Measurements from ENCODE around the gene PACSIN1.
A peak's percentile ranks its signal among the peaks of the same experiment; 100 is the strongest.

PACSIN1 gene

DNA sequence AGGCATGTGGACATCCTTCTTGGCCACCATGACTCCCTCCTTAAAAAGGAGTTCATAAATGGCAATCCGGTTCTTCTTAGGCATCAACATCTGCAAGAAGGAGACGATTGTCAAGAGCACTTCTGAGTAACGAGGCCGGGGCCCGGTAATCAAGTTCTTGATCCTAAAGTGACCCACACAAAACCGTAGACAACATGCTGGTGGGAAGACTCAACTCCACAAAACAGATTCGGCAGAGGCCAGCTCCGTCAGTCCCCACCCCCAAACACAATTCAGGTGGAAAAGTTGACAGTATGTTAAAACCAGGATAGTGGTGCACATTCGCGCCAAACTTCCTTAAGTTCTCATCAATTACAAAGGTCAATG lies 40.8 kb upstream of the PACSIN1 start:
- Mint-ChIP-seq H3K4me1 (peaks cover 33% of the 10 kb centered on the region), H3K9me3 (peaks cover 7% of the 10 kb centered on the region), H3K27me3 (ENCODE audit: low read depth, poor library complexity) (peaks cover 3% of the 10 kb centered on the region), H3K4me3 (peak overlapping the region; percentile 100), H3K36me3 (ENCODE audit: low read depth) (peaks cover 43% of the 10 kb centered on the region), H3K27ac (peak overlapping the region; percentile 100)
- DNase-seq = peak; percentile 7
- TF ChIP-seq, protein P1, sequence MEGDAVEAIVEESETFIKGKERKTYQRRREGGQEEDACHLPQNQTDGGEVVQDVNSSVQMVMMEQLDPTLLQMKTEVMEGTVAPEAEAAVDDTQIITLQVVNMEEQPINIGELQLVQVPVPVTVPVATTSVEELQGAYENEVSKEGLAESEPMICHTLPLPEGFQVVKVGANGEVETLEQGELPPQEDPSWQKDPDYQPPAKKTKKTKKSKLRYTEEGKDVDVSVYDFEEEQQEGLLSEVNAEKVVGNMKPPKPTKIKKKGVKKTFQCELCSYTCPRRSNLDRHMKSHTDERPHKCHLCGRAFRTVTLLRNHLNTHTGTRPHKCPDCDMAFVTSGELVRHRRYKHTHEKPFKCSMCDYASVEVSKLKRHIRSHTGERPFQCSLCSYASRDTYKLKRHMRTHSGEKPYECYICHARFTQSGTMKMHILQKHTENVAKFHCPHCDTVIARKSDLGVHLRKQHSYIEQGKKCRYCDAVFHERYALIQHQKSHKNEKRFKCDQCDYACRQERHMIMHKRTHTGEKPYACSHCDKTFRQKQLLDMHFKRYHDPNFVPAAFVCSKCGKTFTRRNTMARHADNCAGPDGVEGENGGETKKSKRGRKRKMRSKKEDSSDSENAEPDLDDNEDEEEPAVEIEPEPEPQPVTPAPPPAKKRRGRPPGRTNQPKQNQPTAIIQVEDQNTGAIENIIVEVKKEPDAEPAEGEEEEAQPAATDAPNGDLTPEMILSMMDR (IDR thresholded peaks at IDR 0.05) = no peak

DNA sequence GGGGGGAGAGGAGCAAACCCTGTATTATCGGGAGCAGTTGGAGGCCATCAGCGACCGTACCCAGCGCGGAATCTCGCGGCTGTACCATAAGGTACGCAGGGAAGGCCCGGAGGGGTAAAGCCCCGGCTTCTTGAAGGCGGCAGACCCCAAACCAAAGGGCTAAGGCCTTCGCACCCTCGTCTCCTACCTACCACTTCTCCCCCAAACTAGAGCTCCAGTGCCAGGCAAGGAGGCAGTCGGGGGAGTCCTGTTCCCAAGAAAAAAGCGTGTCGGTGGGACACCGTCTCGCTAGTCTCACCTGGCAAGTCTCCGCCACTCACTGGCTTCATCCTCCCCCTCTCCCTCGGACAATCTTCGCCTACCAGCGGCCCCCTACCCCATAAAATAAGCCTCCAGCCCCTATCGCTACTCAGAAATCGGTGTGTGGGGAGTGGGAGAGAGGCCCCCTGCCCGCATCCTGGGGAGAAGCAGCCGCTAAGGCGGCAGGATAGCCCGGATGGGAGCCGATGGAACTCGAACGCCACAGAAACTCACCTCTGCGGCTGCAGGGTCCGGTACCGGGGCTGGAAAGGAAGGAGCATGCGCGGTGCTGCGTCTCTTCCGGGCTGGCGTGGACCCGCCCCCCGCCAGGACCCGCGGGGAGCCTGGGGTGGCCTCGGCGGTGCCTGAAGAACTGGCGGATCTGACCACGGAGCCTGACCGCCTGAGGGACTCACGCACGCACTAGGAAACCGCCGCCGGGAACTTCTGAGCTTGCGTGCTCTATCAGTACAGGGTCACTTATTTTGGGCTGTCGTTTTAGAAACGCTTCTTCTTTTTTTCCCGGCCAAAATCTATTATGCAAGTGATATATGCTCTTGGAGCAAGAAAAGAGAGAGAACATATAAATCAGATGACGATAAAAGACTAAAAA lies 40.1 kb upstream of the PACSIN1 start, which contains the start of gene RPS10:
TSS of gene RPS10 (minus strand) at position 572 of the 913 bp plus-strand sequence. CDS start 848 bp downstream, outside the sequence.
- TF ChIP-seq, protein P1 (IDR thresholded peaks at IDR 0.05) = no peak
- H3K27me3 Mint-ChIP-seq (ENCODE audit: low read depth, poor library complexity) = no peaks in the 10 kb centered on the region
- DNase-seq = peak; percentile 96
- peaks cover 13% of the 10 kb centered on the region for H3K9me3 Mint-ChIP-seq
- peaks cover 33% of the 10 kb centered on the region for H3K4me1 Mint-ChIP-seq
- H3K36me3 Mint-ChIP-seq (ENCODE audit: low read depth) = peaks cover 36% of the 10 kb centered on the region
- H3K4me3 Mint-ChIP-seq = peak within 1 kb of the TSS; percentile 100
- peak within 1 kb of the TSS; percentile 100 for H3K27ac Mint-ChIP-seq

DNA sequence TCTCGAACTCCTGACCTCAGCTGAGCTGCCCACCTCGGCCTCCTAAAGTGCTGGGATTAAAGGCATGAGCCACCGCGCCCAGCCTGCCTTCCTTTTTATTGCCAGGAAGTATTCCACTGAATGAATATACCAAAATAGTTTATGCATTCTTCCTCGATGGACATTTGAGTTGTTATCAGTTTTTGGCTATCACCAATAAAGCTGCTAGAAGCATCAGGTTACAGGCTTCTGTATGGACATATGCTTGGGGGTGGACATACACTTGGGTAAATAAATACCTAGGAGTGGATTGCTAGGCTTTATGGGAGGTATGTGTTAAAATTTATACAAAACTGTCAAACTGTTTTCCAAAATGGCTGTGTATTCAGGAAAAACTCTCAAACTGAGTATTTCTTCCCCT lies 30.0 kb upstream of the PACSIN1 start:
- H3K27ac Mint-ChIP-seq = no peak overlapping the region

DNA sequence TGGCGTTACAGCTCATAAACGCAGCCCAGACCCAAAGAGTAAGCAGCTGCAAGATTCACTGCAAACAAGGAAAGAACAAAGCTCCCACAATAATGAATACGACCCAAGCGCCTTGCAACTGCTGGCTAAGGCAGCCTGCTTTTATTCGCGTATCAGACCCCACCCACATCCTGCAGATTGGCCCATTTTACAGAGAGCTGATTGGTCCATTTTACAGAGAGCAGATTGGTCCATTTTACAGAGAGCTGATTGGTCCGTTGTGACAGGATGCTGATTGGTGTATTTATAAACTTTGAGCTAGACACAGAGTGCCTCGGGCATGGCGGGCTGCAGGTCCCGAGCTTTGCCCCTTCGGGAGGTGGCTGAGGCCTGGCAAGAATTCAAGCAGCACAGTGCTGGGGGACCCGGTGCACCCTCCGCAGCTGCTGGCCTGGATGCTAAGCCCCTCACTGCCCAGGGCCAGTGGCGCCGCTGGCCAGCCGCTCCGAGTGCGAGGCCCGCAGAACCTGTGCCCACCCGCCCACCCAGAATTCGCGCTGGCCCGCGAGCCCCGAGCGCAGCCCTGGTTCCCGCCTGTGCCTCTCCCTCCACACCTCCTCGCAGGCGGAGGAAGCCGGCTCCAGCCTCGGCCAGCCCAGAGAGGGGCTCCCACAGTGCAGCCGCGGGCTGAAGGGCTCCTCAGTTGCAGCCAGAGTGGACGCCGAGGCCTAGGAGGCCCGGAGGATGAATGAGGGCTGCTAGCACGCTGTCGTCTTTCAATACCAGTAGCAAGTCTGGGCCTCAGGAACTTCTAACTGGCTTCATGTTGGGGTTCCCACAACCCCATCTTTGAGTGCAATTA lies 28.9 kb upstream of the PACSIN1 start:
- Mint-ChIP-seq H3K27ac (no peak overlapping the region), H3K9me3 (peaks cover 30% of the 10 kb centered on the region), H3K4me3 (no peak overlapping the region), H3K4me1 (peaks cover 5% of the 10 kb centered on the region), H3K36me3 (ENCODE audit: low read depth) (peaks cover 5% of the 10 kb centered on the region), H3K27me3 (ENCODE audit: low read depth, poor library complexity) (peaks cover 6% of the 10 kb centered on the region)
- no peak for DNase-seq
- TF ChIP-seq, protein P1 (IDR thresholded peaks at IDR 0.05) = no peak

More for the DNA sequence above, 30.0 kb upstream of the PACSIN1 start:
- no peaks in the 10 kb centered on the region for H3K4me1 Mint-ChIP-seq
- H3K4me3 Mint-ChIP-seq = no peak overlapping the region
- DNase-seq = no peak
- TF ChIP-seq, protein P1 (IDR thresholded peaks at IDR 0.05) = no peak
- H3K27me3 Mint-ChIP-seq (ENCODE audit: low read depth, poor library complexity) = peaks cover 9% of the 10 kb centered on the region
- H3K36me3 Mint-ChIP-seq (ENCODE audit: low read depth) = peaks cover 5% of the 10 kb centered on the region
- peaks cover 34% of the 10 kb centered on the region for H3K9me3 Mint-ChIP-seq

DNA sequence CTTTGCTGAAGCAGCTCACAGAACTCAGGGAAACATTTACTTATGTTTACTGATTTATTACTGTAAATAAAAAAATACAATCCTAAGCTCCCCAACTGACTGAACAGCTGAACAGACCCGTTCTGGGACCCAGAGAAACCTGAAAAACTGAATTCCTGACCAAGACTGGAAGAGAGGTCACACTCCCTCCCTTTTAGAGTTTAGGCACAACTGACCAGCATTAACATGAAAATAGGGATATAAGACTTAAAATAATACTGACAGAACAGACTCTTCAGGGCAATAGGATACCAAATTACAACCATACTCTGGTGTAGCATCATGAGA lies 28.3 kb upstream of the PACSIN1 start:
- H3K27me3 Mint-ChIP-seq (ENCODE audit: low read depth, poor library complexity) = peaks cover 6% of the 10 kb centered on the region
- DNase-seq = no peak
- H3K4me3 Mint-ChIP-seq = no peak overlapping the region
- H3K4me1 Mint-ChIP-seq = peaks cover 5% of the 10 kb centered on the region
- TF ChIP-seq, protein P1 (IDR thresholded peaks at IDR 0.05) = no peak
- H3K36me3 Mint-ChIP-seq (ENCODE audit: low read depth) = peaks cover 5% of the 10 kb centered on the region
- peaks cover 30% of the 10 kb centered on the region for H3K9me3 Mint-ChIP-seq
- no peak overlapping the region for H3K27ac Mint-ChIP-seq

Data from nephron progenitor cell (in vitro differentiated cells).